ENCODE measurements around the gene KRTAP9-4.
"Not testable (repeated sequence)": the region's sequence is repeated elsewhere in the genome, so short reads cannot be mapped to it uniquely, and the experiment has no call there.

The KRTAP9-4 gene

DNA sequence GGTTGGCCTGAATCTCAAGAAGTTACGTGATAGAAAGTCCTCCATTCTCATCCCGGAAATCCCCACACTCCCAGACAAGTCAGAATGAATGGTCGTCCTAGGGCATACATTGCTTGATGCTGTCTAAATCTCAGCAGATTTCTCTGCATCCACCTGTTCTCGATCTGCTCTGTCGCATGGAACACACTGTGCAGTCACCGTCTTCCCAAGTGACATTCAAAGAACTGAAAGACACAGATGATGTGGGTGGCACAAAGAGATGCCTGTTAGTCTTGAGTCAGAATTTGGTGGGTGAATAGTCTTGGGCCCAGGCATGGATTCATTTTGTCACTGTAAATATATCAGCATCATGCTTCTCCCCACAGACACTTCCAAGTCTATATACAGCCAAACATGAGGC, 17.8 kb upstream of the KRTAP9-4 start:
- TF ChIP-seq, protein P1, sequence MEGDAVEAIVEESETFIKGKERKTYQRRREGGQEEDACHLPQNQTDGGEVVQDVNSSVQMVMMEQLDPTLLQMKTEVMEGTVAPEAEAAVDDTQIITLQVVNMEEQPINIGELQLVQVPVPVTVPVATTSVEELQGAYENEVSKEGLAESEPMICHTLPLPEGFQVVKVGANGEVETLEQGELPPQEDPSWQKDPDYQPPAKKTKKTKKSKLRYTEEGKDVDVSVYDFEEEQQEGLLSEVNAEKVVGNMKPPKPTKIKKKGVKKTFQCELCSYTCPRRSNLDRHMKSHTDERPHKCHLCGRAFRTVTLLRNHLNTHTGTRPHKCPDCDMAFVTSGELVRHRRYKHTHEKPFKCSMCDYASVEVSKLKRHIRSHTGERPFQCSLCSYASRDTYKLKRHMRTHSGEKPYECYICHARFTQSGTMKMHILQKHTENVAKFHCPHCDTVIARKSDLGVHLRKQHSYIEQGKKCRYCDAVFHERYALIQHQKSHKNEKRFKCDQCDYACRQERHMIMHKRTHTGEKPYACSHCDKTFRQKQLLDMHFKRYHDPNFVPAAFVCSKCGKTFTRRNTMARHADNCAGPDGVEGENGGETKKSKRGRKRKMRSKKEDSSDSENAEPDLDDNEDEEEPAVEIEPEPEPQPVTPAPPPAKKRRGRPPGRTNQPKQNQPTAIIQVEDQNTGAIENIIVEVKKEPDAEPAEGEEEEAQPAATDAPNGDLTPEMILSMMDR (IDR thresholded peaks at IDR 0.05; ENCODE audit: low read depth, low read length): no peak
- TF ChIP-seq EZH2phosphoT487 (IDR thresholded peaks at IDR 0.05; ENCODE audit: low read depth): no peak
- H3K9ac ChIP-seq (ENCODE audit: low read length): no peak overlapping the region
- no peak overlapping the region for H3K4me2 ChIP-seq (ENCODE audit: low read length)
- H3K27me3 ChIP-seq (ENCODE audit: low read depth, low read length): peaks cover 37% of the 10 kb centered on the region
- H4K20me1 ChIP-seq (ENCODE audit: insufficient read depth, low read length): no peaks in the 10 kb centered on the region
- no peaks in the 10 kb centered on the region for H3K4me1 ChIP-seq (ENCODE audit: low read length)
- no peak overlapping the region for H2AFZ ChIP-seq (ENCODE audit: low read depth, low read length)
- no peaks in the 10 kb centered on the region for H3K9me3 ChIP-seq (ENCODE audit: insufficient read depth, low read length)
- no peaks in the 10 kb centered on the region for H3K36me3 ChIP-seq (replicated peaks; ENCODE audit: low read depth, low read length)
- H3K4me3 ChIP-seq (ENCODE audit: low read length): no peak overlapping the region
- H3K79me2 ChIP-seq (ENCODE audit: low read length): no peaks in the 10 kb centered on the region
- no peak overlapping the region for H3K27ac ChIP-seq (ENCODE audit: low read length)

DNA sequence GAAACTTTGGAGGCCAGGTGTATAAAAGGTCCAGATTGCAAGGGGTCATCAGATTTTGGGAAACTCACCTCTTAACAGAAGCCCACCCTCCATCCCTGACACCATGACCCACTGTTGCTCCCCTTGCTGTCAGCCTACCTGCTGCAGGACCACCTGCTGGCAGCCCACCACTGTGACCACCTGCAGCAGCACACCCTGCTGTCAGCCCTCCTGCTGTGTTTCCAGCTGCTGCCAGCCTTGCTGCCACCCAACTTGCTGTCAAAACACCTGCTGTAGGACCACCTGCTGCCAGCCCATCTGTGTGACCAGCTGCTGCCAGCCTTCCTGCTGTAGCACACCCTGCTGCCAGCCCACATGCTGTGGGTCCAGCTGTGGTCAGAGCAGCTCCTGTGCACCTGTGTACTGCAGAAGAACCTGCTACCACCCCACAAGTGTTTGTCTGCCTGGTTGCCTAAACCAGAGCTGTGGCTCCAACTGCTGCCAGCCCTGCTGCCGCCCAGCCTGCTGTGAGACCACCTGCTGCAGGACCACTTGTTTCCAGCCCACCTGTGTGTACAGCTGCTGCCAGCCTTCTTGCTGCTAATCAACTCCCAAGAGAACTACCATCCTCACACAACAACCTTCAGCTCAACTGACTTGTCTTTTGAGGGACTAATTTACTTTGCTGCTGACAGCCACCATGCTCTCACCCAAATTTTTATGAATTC, 16.9 kb upstream of the KRTAP9-4 start, which contains the start of gene KRTAP9-3:
KRTAP9-3 (plus strand) TSS at position 51 of the 707 bp plus-strand sequence; CDS start at position 104, 53 bp downstream.
- not testable (repeated sequence) for H3K4me2 ChIP-seq (ENCODE audit: low read length); H3K27ac ChIP-seq (ENCODE audit: low read length); H3K4me3 ChIP-seq (ENCODE audit: low read length); H3K79me2 ChIP-seq (ENCODE audit: low read length); H3K9ac ChIP-seq (ENCODE audit: low read length); H3K36me3 ChIP-seq (replicated peaks; ENCODE audit: low read depth, low read length); H3K9me3 ChIP-seq (ENCODE audit: insufficient read depth, low read length); H3K4me1 ChIP-seq (ENCODE audit: low read length); H2AFZ ChIP-seq (ENCODE audit: low read depth, low read length); H4K20me1 ChIP-seq (ENCODE audit: insufficient read depth, low read length)
- H3K27me3 ChIP-seq (ENCODE audit: low read depth, low read length): peaks cover 40% of the 10 kb centered on the region

DNA sequence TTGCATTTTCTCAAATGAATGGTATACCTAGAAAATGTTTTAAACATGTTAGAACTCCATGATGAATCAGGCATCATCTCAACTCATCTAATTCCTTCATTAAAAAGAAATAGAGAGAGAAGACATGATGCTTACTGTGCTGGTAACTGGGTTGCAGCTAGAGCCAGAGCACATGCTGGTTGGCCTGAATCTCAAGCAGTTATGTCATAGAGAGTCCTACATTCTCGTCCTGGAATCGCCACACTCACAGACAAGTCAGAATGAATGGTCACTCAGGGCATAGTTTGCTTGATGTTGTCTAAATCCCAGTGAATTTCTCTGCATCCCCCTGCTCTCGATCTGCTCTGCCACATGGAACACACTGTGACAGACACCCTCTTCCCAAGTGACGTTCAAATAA, 12.4 kb upstream of the KRTAP9-4 start:
- not testable (repeated sequence) for H3K9ac ChIP-seq (ENCODE audit: low read length)

DNA sequence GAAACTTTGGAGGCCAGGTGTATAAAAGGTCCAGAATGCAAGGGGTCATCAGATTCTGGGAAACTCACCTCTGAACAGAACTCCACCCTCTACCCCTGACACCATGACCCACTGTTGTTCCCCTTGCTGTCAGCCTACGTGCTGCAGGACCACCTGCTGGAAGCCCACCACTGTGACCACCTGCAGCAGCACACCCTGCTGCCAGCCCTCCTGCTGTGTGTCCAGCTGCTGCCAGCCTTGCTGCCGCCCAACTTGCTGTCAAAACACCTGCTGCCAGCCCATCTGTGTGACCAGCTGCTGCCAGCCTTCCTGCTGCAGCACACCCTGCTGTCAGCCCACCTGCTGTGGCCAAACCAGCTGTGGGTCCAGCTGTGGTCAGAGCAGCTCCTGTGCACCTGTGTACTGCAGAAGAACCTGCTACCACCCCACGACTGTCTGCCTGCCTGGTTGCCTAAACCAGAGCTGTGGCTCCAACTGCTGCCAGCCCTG, 11.5 kb upstream of the KRTAP9-4 start, which contains the start of gene KRTAP9-8:
KRTAP9-8 (plus strand) TSS at position 51 of the 489 bp plus-strand sequence; CDS start at position 104, 53 bp downstream.
- peaks cover 18% of the 10 kb centered on the region for H3K27me3 ChIP-seq (ENCODE audit: low read depth, low read length)
- H3K79me2 ChIP-seq (ENCODE audit: low read length); H3K36me3 ChIP-seq (replicated peaks; ENCODE audit: low read depth, low read length); H3K27ac ChIP-seq (ENCODE audit: low read length); H3K4me1 ChIP-seq (ENCODE audit: low read length); H2AFZ ChIP-seq (ENCODE audit: low read depth, low read length); H3K9me3 ChIP-seq (ENCODE audit: insufficient read depth, low read length); H3K9ac ChIP-seq (ENCODE audit: low read length); H3K4me3 ChIP-seq (ENCODE audit: low read length); H4K20me1 ChIP-seq (ENCODE audit: insufficient read depth, low read length); H3K4me2 ChIP-seq (ENCODE audit: low read length): not testable (repeated sequence)

More for the DNA sequence above, 12.4 kb upstream of the KRTAP9-4 start:
- H3K79me2 ChIP-seq (ENCODE audit: low read length); H3K4me1 ChIP-seq (ENCODE audit: low read length); H4K20me1 ChIP-seq (ENCODE audit: insufficient read depth, low read length); H2AFZ ChIP-seq (ENCODE audit: low read depth, low read length); H3K36me3 ChIP-seq (replicated peaks; ENCODE audit: low read depth, low read length); H3K4me3 ChIP-seq (ENCODE audit: low read length); H3K9me3 ChIP-seq (ENCODE audit: insufficient read depth, low read length); H3K27ac ChIP-seq (ENCODE audit: low read length); H3K4me2 ChIP-seq (ENCODE audit: low read length): not testable (repeated sequence)
- peaks cover 21% of the 10 kb centered on the region for H3K27me3 ChIP-seq (ENCODE audit: low read depth, low read length)

DNA sequence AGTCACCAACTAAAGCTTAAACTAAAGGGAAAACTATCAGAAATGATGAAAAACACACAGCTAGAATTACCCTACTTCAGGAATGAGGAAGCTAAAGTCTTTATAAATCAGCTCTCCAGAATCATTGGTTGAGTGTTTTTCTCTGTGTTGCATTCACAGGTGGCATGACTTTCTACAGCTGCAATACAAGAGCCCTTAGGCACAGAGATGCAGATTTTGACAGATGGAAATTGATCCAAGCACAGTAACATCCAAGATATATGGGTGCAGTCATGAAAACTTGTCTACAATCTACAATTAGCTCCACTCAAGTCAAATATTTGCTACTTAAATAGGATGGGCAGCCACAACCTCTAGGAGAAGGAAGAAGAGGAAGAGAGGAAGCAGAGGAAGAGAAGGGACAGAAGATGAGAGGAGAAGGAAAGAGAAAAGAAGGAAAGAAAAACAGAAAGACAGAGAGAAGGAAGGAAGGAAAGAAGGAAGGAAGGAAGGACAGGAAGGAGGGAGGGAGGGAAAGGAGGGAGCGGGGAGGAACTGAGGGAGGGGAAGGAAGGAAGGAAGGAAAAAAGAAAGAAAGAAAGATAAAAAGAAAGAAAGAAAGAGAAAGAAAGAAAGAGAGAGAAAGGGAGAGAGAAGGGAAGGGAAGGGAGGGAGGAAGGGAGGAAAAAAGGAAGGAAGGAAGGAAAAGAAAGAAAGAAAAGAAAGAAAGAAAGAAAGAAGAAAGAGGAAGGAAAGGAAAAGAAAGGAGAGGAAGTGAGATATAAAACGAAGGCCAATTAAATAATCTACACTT, 2.3 kb upstream of the KRTAP9-4 start:
- not testable (repeated sequence) for H3K9me3 ChIP-seq (ENCODE audit: insufficient read depth, low read length); H3K27ac ChIP-seq (ENCODE audit: low read length); H2AFZ ChIP-seq (ENCODE audit: low read depth, low read length); H3K4me1 ChIP-seq (ENCODE audit: low read length); H3K4me3 ChIP-seq (ENCODE audit: low read length); H3K27me3 ChIP-seq (ENCODE audit: low read depth, low read length); H3K79me2 ChIP-seq (ENCODE audit: low read length); H3K36me3 ChIP-seq (replicated peaks; ENCODE audit: low read depth, low read length); H3K4me2 ChIP-seq (ENCODE audit: low read length); H4K20me1 ChIP-seq (ENCODE audit: insufficient read depth, low read length); H3K9ac ChIP-seq (ENCODE audit: low read length)
